ENCODE measurements around the gene TRPV2.

DNA sequence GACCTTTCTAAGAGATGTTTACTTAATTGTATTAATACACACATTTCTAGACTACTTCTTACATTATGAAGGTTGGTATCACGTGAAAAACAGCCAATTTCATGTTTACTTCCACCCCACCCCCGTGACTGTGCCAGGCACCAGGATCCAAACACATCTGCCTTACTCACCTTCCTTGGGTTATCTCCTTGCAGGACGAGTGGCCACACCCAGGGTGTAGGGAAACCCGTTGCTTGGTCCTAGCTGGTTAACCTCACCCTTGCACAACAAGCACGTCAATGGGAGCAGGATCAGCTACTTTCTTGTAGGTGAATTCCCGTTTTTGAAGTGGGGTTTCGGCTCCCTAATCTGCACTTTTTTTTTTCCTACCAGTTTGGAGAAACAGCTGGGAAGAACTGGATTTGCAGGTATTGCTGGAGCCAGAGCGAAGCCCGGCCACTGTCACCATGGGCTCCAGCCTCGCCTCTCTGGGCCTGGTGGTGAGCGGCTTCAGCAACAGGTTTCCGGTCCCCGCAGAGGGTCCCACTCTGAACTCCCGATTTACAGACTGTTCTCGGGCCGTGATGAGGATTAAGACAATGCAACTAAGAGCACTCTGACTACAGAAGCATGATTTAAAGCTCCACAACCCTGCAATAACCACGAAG lies 36.6 kb upstream of the TRPV2 start:
- TF ChIP-seq, protein P1, sequence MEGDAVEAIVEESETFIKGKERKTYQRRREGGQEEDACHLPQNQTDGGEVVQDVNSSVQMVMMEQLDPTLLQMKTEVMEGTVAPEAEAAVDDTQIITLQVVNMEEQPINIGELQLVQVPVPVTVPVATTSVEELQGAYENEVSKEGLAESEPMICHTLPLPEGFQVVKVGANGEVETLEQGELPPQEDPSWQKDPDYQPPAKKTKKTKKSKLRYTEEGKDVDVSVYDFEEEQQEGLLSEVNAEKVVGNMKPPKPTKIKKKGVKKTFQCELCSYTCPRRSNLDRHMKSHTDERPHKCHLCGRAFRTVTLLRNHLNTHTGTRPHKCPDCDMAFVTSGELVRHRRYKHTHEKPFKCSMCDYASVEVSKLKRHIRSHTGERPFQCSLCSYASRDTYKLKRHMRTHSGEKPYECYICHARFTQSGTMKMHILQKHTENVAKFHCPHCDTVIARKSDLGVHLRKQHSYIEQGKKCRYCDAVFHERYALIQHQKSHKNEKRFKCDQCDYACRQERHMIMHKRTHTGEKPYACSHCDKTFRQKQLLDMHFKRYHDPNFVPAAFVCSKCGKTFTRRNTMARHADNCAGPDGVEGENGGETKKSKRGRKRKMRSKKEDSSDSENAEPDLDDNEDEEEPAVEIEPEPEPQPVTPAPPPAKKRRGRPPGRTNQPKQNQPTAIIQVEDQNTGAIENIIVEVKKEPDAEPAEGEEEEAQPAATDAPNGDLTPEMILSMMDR (IDR thresholded peaks at IDR 0.05): no peak
- TF ChIP-seq POLR2A (IDR thresholded peaks at IDR 0.05): no peak
